Spleen (tissue), 7 donors: ENCODE measurements around the gene TAT.
"Not testable (repeated sequence)": the region's sequence is repeated elsewhere in the genome, so short reads cannot be mapped to it uniquely, and the experiment has no call there.

Experiments used
- POLR2A ChIP-seq, 3 donors: fragments of 450-650 bp; IDR thresholded peaks; one replicate each; pipeline ENCODE4 v1.5.1; 2017; ENCODE audit warnings: antibody characterized with exemption in 3 of 3, mild to moderate bottlenecking in 1 of 3
- TF ChIP-seq, protein P1 (sequence below), 11 experiments: fragments of 200-600 bp in 7 of 11; fragments of 450-650 bp in 4 of 11; sonication (generic) in 4 of 11; IDR thresholded peaks in 8 of 11; conservative IDR thresholded peaks in 3 of 11; 1 replicate in 7 of 11; 2 replicates in 4 of 11; pipeline versions ENCODE4 v1.4.0 to v1.8.0; 2016 to 2021; ENCODE audit warnings: antibody characterized with exemption in 11 of 11, inconsistent platforms in 4 of 11, mild to moderate bottlenecking in 1 of 11
- donor health status: DM: no; HTN: no; CAD: no; lungs with moderate emphysema.
- donor health status: DM: no; HTN: no; CAD: no.
- donor health status: DM: no; HTN: no; CAD: no.

DNA sequence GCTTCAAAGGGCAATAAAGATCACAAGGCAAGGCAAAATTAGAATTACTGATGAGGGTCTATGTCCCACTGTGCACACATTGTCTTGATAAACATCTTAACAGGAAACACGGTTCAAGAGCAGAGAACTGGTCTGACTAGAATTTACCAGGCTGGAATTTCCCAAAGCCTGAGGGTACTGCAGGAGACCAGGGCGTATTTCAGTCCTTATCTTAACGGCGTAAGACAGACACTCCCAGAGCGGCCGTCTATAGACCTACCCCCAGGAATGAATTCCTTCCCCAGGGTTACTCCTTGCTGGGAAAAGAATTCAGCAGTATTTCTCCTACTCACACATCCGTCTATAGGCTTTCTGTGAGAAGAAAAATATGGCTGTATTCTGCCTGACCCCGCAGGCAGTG lies 15.0 kb downstream of the TAT start:
- not testable (repeated sequence) for TF ChIP-seq POLR2A (IDR thresholded peaks at IDR 0.05)
- TF ChIP-seq, protein P1, sequence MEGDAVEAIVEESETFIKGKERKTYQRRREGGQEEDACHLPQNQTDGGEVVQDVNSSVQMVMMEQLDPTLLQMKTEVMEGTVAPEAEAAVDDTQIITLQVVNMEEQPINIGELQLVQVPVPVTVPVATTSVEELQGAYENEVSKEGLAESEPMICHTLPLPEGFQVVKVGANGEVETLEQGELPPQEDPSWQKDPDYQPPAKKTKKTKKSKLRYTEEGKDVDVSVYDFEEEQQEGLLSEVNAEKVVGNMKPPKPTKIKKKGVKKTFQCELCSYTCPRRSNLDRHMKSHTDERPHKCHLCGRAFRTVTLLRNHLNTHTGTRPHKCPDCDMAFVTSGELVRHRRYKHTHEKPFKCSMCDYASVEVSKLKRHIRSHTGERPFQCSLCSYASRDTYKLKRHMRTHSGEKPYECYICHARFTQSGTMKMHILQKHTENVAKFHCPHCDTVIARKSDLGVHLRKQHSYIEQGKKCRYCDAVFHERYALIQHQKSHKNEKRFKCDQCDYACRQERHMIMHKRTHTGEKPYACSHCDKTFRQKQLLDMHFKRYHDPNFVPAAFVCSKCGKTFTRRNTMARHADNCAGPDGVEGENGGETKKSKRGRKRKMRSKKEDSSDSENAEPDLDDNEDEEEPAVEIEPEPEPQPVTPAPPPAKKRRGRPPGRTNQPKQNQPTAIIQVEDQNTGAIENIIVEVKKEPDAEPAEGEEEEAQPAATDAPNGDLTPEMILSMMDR (IDR thresholded peaks at IDR 0.05 in 8 of 11, conservative IDR thresholded peaks at IDR 0.05 in 3 of 11) = not testable (repeated sequence)
